GM12872 (cell line): ENCODE measurements around the gene GRIN2A.

Experiments
- CTCF ChIP-seq: IDR thresholded peaks from 3 replicates; pipeline ENCODE4 v1.5.1; 2011; ENCODE audit warnings: low read depth, mild to moderate bottlenecking, low read length, moderate library complexity; ENCODE audit not compliant: insufficient read depth

GRIN2A gene

GRCh38 chr16:10182222-10183053, at the start of gene GRIN2A:
Gene GRIN2A, minus strand, starts transcription at chr16:10182428. Its CDS starts 2,017 bp downstream, at chr16:10180411.
- TF ChIP-seq CTCF = no peak

GRCh38 chr16:10231563-10231962, 49.3 kb upstream of the GRIN2A start:
- TF ChIP-seq CTCF = no peak

GRCh38 chr16:10228779-10229178, 46.6 kb upstream of the GRIN2A start:
- TF ChIP-seq CTCF = no peak

- no peak for TF ChIP-seq CTCF
Measured at GRCh38 chr16:10226987-10227306, 44.7 kb upstream of the GRIN2A start.

GRCh38 chr16:10226141-10226986, 44.1 kb upstream of the GRIN2A start:
- no peak for TF ChIP-seq CTCF

GRCh38 chr16:10225653-10226052, 43.4 kb upstream of the GRIN2A start:
- no peak for TF ChIP-seq CTCF

- TF ChIP-seq CTCF = no peak
Measured at GRCh38 chr16:10224850-10225249, 42.6 kb upstream of the GRIN2A start.
